HepG2 (cell line): Measurements from ENCODE around the gene NEAT1. TPM values are rescaled to one million over a fixed set of nuclear protein-coding genes. Genes with fewer than 3 reads are reported as not detected.

Experiments used
- AGO2 ChIP-seq: fragments of 200-400 bp; formaldehyde crosslinking; optimal IDR thresholded peaks from 2 replicates; pipeline ENCODE3; 2017; ENCODE audit warnings: mild to moderate bottlenecking, low read depth, low read length, moderate library complexity
- ARID3A ChIP-seq: IDR thresholded peaks from 2 replicates; pipeline ENCODE4 v1.6.1; 2012; ENCODE audit warnings: low read depth, low read length, improper control_type of control experiment
- ASH2L ChIP-seq: fragments of 300-600, 200-600 bp; sonication (generic); IDR thresholded peaks from 2 replicates; pipeline ENCODE4 v1.7.0; 2017; ENCODE audit warnings: low read depth, mild to moderate bottlenecking, moderate library complexity, mixed read lengths, low read length; ENCODE audit not compliant: insufficient read length
- ATAD3A ChIP-seq: sonication (generic); formaldehyde crosslinking; IDR thresholded peaks from 2 replicates; pipeline ENCODE4 v1.4.0; 2020; ENCODE audit warnings: missing genetic modification reagents
- BORCS8-MEF2B ChIP-seq: sonication (generic); formaldehyde crosslinking; IDR thresholded peaks from 2 replicates; pipeline ENCODE4 v1.8.0; 2022; ENCODE audit warnings: mild to moderate bottlenecking, missing genetic modification reagents
- CC2D1A ChIP-seq: sonication (generic); formaldehyde crosslinking; IDR thresholded peaks from 2 replicates; pipeline ENCODE4 v1.8.1; 2023; ENCODE audit warnings: mild to moderate bottlenecking, missing genetic modification reagents
- CHD2 ChIP-seq: IDR thresholded peaks from 2 replicates; pipeline ENCODE4 v1.6.1; 2011; ENCODE audit warnings: low read depth, low read length, improper control_type of control experiment
- IRF2 ChIP-seq: IDR thresholded peaks from 2 replicates; pipeline ENCODE4 v1.6.1; 2018; ENCODE audit warnings: missing genetic modification reagents, missing compliant biosample characterization
- KAT2B ChIP-seq: fragments of 150-350 bp; IDR thresholded peaks from 2 replicates; pipeline ENCODE4 v1.6.1; 2014; ENCODE audit warnings: low read depth, low read length, borderline replicate concordance
- POLR2AphosphoS2 ChIP-seq: IDR thresholded peaks from 2 replicates; pipeline ENCODE4 v1.6.1; 2011; ENCODE audit warnings: low read depth, low read length, improper control_type of control experiment
- POLR2G ChIP-seq: fragments of 200-400 bp; formaldehyde crosslinking; IDR thresholded peaks from 2 replicates; pipeline ENCODE4 v1.6.1; 2018; ENCODE audit warnings: mild to moderate bottlenecking, low read depth, low read length, moderate library complexity
- RBFOX2 ChIP-seq: fragments of 200-400 bp; formaldehyde crosslinking; IDR thresholded peaks from 2 replicates; pipeline ENCODE4 v1.6.1; 2017; ENCODE audit warnings: low read depth, mild to moderate bottlenecking, low read length
- SMYD3 ChIP-seq: sonication (generic); formaldehyde crosslinking; IDR thresholded peaks from 2 replicates; pipeline ENCODE4 v1.8.1; 2023; ENCODE audit warnings: mild to moderate bottlenecking, missing genetic modification reagents
- SRY ChIP-seq: sonication (generic); formaldehyde crosslinking; IDR thresholded peaks from 2 replicates; pipeline ENCODE4 v1.8.0; 2022; ENCODE audit warnings: mild to moderate bottlenecking, missing genetic modification reagents
- TCF7L2 ChIP-seq: IDR thresholded peaks from 2 replicates; pipeline ENCODE4 v1.6.1; 2011; ENCODE audit warnings: mild to moderate bottlenecking, low read depth, low read length, moderate library complexity
- THAP9 ChIP-seq: sonication (generic); formaldehyde crosslinking; IDR thresholded peaks from 2 replicates; pipeline ENCODE4; 2020; ENCODE audit warnings: missing genetic modification reagents, mild to moderate bottlenecking, borderline replicate concordance
- ZBTB2 ChIP-seq: sonication (generic); formaldehyde crosslinking; IDR thresholded peaks from 2 replicates; pipeline ENCODE4 v1.8.0; 2022; ENCODE audit warnings: low read depth, missing genetic modification reagents
- ZBTB20 ChIP-seq: sonication (generic); formaldehyde crosslinking; IDR thresholded peaks from 2 replicates; pipeline ENCODE4 v1.8.1; 2023; ENCODE audit warnings: missing genetic modification reagents, low read depth, mild to moderate bottlenecking, borderline replicate concordance
- ZBTB42 ChIP-seq: sonication (generic); formaldehyde crosslinking; IDR thresholded peaks from 2 replicates; pipeline ENCODE4 v1.5.0; 2020; ENCODE audit warnings: mild to moderate bottlenecking, missing genetic modification reagents
- ZFX ChIP-seq: sonication (generic); formaldehyde crosslinking; IDR thresholded peaks from 2 replicates; pipeline ENCODE4 v1.4.0; 2020; ENCODE audit warnings: mild to moderate bottlenecking, low read depth, missing genetic modification reagents, moderate library complexity
- ZNF264 ChIP-seq: sonication (generic); formaldehyde crosslinking; IDR thresholded peaks from 2 replicates; pipeline ENCODE4 v1.4.0; 2020; ENCODE audit warnings: missing genetic modification reagents
- ZNF382 ChIP-seq: sonication (generic); formaldehyde crosslinking; IDR thresholded peaks from 2 replicates; pipeline ENCODE4 v1.5.0; 2020; ENCODE audit warnings: missing genetic modification reagents, mild to moderate bottlenecking, borderline replicate concordance
- ZNF724P ChIP-seq: sonication (generic); formaldehyde crosslinking; IDR thresholded peaks from 2 replicates; pipeline ENCODE4 v1.8.0; 2022; ENCODE audit warnings: missing genetic modification reagents, borderline replicate concordance
- ZNF75D ChIP-seq: sonication (generic); formaldehyde crosslinking; IDR thresholded peaks from 2 replicates; pipeline ENCODE4 v1.8.1; 2023; ENCODE audit warnings: missing genetic modification reagents, mild to moderate bottlenecking, borderline replicate concordance
- ZNF766 ChIP-seq: sonication (generic); formaldehyde crosslinking; IDR thresholded peaks from 2 replicates; pipeline ENCODE4 v1.5.0; 2020; ENCODE audit warnings: missing genetic modification reagents, borderline replicate concordance
- ZNF776 ChIP-seq: sonication (generic); formaldehyde crosslinking; IDR thresholded peaks from 2 replicates; pipeline ENCODE4 v1.4.0; 2020; ENCODE audit warnings: mild to moderate bottlenecking, missing genetic modification reagents
- ZSCAN29 ChIP-seq: sonication (generic); formaldehyde crosslinking; conservative IDR thresholded peaks from 2 replicates; pipeline ENCODE4 v1.4.0; 2020; ENCODE audit warnings: mild to moderate bottlenecking, missing genetic modification reagents
- polyA plus RNA-seq, 8 experiments: library from polyadenylated mRNA; depleted of rRNA in 3 of 8; stranded (reverse) in 7 of 8; unstranded in 1 of 8; fragments of >200 nt; fragmentation: Illumina TruSeq in 4 of 8; extraction: Trizol in 4 of 8; gene quantifications; 2 replicates each; pipeline versions ENCODE4 v1.2.1 to v1.2.3, GENCODE V29; 2011 to 2016; ENCODE audit warnings: low read depth in 4 of 8, missing spikeins in 1 of 8, mixed read lengths in 1 of 8; ENCODE audit not compliant: insufficient read depth in 1 of 8
- total RNA-seq, 5 experiments: library from RNA; depleted of rRNA; stranded (reverse); fragments of >200 nt; fragmentation: Illumina TruSeq; extraction: Trizol; gene quantifications; 2 replicates each; pipeline ENCODE4 v1.2.3, GENCODE V29; 2016; ENCODE audit warnings: low read depth in 1 of 5

Gene NEAT1
- total and polyA plus RNA-seq, 2 of the 13 experiments (the other 11 are each of a cell fraction or from before 2014, with no cell fraction given), result 20.5 to 41.2 TPM

GRCh38 chr11:65429068-65429681 lies 6.6 kb downstream of the NEAT1 start (continued):
- TF ChIP-seq ZBTB2 (CRISPR knock-in tag), result no peak
- TF ChIP-seq RBFOX2, result peak; percentile 42; the same call in 1 of the 2 replicates
- TF ChIP-seq AGO2, result peak; percentile 41
- peak; percentile 98 for TF ChIP-seq POLR2AphosphoS2
- TF ChIP-seq ZNF776 (CRISPR knock-in tag), result no peak
- no peak for TF ChIP-seq THAP9 (CRISPR knock-in tag)
- TF ChIP-seq CC2D1A (CRISPR knock-in tag), result no peak
- TF ChIP-seq ASH2L, result peak; percentile 26
- TF ChIP-seq ATAD3A (CRISPR knock-in tag), result no peak
- TF ChIP-seq TCF7L2, result no peak
- no peak for TF ChIP-seq ZNF724P (CRISPR knock-in tag)
- no peak for TF ChIP-seq ZBTB42 (CRISPR knock-in tag)
- TF ChIP-seq ZNF75D (CRISPR knock-in tag), result no peak
- TF ChIP-seq ZNF766 (CRISPR knock-in tag), result no peak
- TF ChIP-seq SMYD3 (CRISPR knock-in tag), result no peak
- no peak for TF ChIP-seq ZNF382 (CRISPR knock-in tag)
- TF ChIP-seq ZBTB20, result no peak
- no peak for TF ChIP-seq IRF2
- no peak for TF ChIP-seq ZNF264 (CRISPR knock-in tag)
- no peak for TF ChIP-seq ZSCAN29 (CRISPR knock-in tag)
- TF ChIP-seq SRY, result no peak
- peak; percentile 51; the same call in 1 of the 2 replicates for TF ChIP-seq ARID3A
- no peak for TF ChIP-seq KAT2B
- peak; percentile 60; the same call in 1 of the 2 replicates for TF ChIP-seq POLR2G
- no peak for TF ChIP-seq BORCS8-MEF2B
- peak; percentile 57 for TF ChIP-seq CHD2
- no peak for TF ChIP-seq ZFX
